HG02981 (cell line): ENCODE results near the gene GRIK4.
"Not testable (repeated sequence)": the region's sequence is repeated elsewhere in the genome, so short reads cannot be mapped to it uniquely, and the experiment has no call there.

Experiments
- ATAC-seq: cut with Tn5 transposase; IDR thresholded peaks from one replicate; pipeline ENCODE4 v1.9.1; 2021; ENCODE audit warnings: mild to moderate bottlenecking, moderate library complexity; ENCODE audit not compliant: unreplicated experiment

The GRIK4 gene

GRCh38 chr11:120599816-120600420, 88.4 kb downstream of the GRIK4 start:
- no peak for ATAC-seq

GRCh38 chr11:120601536-120601935, 90.0 kb downstream of the GRIK4 start:
- no peak for ATAC-seq

- no peak for ATAC-seq
These were observed 91.5 kb downstream of the GRIK4 start for GRCh38 chr11:120603071-120603470.

- no peak for ATAC-seq
These were observed 93.9 kb downstream of the GRIK4 start for GRCh38 chr11:120605469-120605868.

- no peak for ATAC-seq
These were observed 94.9 kb downstream of the GRIK4 start for GRCh38 chr11:120606211-120607010.

- ATAC-seq: no peak
These were observed 96.5 kb downstream of the GRIK4 start for GRCh38 chr11:120608061-120608460.

- ATAC-seq: no peak
These were observed 97.2 kb downstream of the GRIK4 start for GRCh38 chr11:120608760-120609211.

GRCh38 chr11:120610111-120610510, 98.6 kb downstream of the GRIK4 start:
- no peak for ATAC-seq

- ATAC-seq: no peak
These were observed 100.0 kb downstream of the GRIK4 start for GRCh38 chr11:120611581-120611980.

GRCh38 chr11:120612513-120613263, 101.1 kb downstream of the GRIK4 start:
- ATAC-seq: peak; percentile 90

- ATAC-seq: peak; percentile 46
These were observed 102.0 kb downstream of the GRIK4 start for GRCh38 chr11:120613264-120614226.

- ATAC-seq: no peak
These were observed 103.8 kb downstream of the GRIK4 start for GRCh38 chr11:120615391-120615790.

- no peak for ATAC-seq
These were observed 106.9 kb downstream of the GRIK4 start for GRCh38 chr11:120618399-120618798.

- ATAC-seq: peak; percentile 64
These were observed 110.8 kb downstream of the GRIK4 start for GRCh38 chr11:120622189-120622875.

GRCh38 chr11:120624992-120625391, 113.4 kb downstream of the GRIK4 start:
- not testable (repeated sequence) for ATAC-seq

- ATAC-seq: no peak
These were observed 114.0 kb downstream of the GRIK4 start for GRCh38 chr11:120625565-120625964.

GRCh38 chr11:120626791-120627190, 115.2 kb downstream of the GRIK4 start:
- ATAC-seq: no peak

- no peak for ATAC-seq
These were observed 116.0 kb downstream of the GRIK4 start for GRCh38 chr11:120627327-120628163.
